Measurements from ENCODE around the gene HOXB3.

GRCh38 chr17:48548523-48549280, 41.3 kb downstream of the HOXB3 start:
- TF ChIP-seq CTCF (IDR thresholded peaks at IDR 0.05) (no peak), POLR2AphosphoS5 (IDR thresholded peaks at IDR 0.05) (no peak)

Measured in transverse colon (tissue), 4 donors.